Trophoblast cell (in vitro differentiated cells and primary cell): Measurements from ENCODE around the gene ZACN.

Source experiments
- DNase-seq, 2 donors: peaks; one replicate each; pipeline ENCODE4 v3.0.0-alpha.2; 2016
- H2AFZ ChIP-seq: 2 replicates; pipeline ENCODE4 v1.6.1; 2013; ENCODE audit warnings: low read length, moderate library complexity, mild to moderate bottlenecking; ENCODE audit not compliant: insufficient read depth, poor library complexity
- H2AK5ac ChIP-seq: 2 replicates; pipeline ENCODE4 v1.6.1; 2013; ENCODE audit warnings: mild to moderate bottlenecking, low read length
- H2BK120ac ChIP-seq: 2 replicates; pipeline ENCODE4 v1.6.1; 2013; ENCODE audit warnings: low read length, mild to moderate bottlenecking, moderate library complexity; ENCODE audit not compliant: insufficient read depth, poor library complexity
- H2BK12ac ChIP-seq: 2 replicates; pipeline ENCODE4 v1.6.1; 2013; ENCODE audit warnings: mild to moderate bottlenecking, low read length, moderate library complexity
- H2BK5ac ChIP-seq: 2 replicates; pipeline ENCODE4 v1.6.1; 2013; ENCODE audit warnings: low read length, low read depth, moderate library complexity, mild to moderate bottlenecking; ENCODE audit not compliant: poor library complexity
- H3K14ac ChIP-seq: 2 replicates; pipeline ENCODE4 v1.6.1; 2013; ENCODE audit warnings: mild to moderate bottlenecking, low read length
- H3K18ac ChIP-seq: 2 replicates; pipeline ENCODE4 v1.6.1; 2013; ENCODE audit warnings: mild to moderate bottlenecking, low read length
- H3K23ac ChIP-seq: 2 replicates; pipeline ENCODE4 v1.6.1; 2013; ENCODE audit warnings: low read length
- H3K27ac ChIP-seq: 2 replicates; pipeline ENCODE4 v1.5.1; 2013; ENCODE audit warnings: low read depth, mild to moderate bottlenecking, inconsistent platforms, low read length, moderate library complexity
- H3K27me3 ChIP-seq: 2 replicates; pipeline ENCODE4 v1.6.1; 2013; ENCODE audit warnings: inconsistent platforms, mild to moderate bottlenecking, low read length, moderate library complexity; ENCODE audit not compliant: insufficient read depth
- H3K36me3 ChIP-seq, 2 experiments: 1 replicate in 1 of 2; 2 replicates in 1 of 2; pipeline ENCODE4 v1.6.1; 2013; ENCODE audit warnings: low read length in 2 of 2, mild to moderate bottlenecking in 2 of 2, moderate library complexity in 1 of 2; ENCODE audit not compliant: insufficient read depth in 2 of 2, control insufficient read depth in 1 of 2
- H3K4ac ChIP-seq: 2 replicates; pipeline ENCODE4 v1.6.1; 2013; ENCODE audit warnings: low read depth, mild to moderate bottlenecking, low read length, moderate library complexity
- H3K4me1 ChIP-seq, 2 experiments: 1 replicate in 1 of 2; 2 replicates in 1 of 2; pipeline ENCODE4 v1.6.1; 2013; ENCODE audit warnings: low read length in 2 of 2, mild to moderate bottlenecking in 2 of 2, moderate library complexity in 1 of 2; ENCODE audit not compliant: insufficient read depth in 2 of 2, control insufficient read depth in 1 of 2
- H3K4me2 ChIP-seq: 2 replicates; pipeline ENCODE4 v1.6.1; 2013; ENCODE audit warnings: inconsistent platforms, mild to moderate bottlenecking, low read length, moderate library complexity
- H3K4me3 ChIP-seq: 2 replicates; pipeline ENCODE4 v1.5.1; 2013; ENCODE audit warnings: mild to moderate bottlenecking, low read depth, low read length, inconsistent platforms
- H3K79me1 ChIP-seq: one replicate; pipeline ENCODE4 v1.6.1; 2013; ENCODE audit warnings: low read length
- H3K79me2 ChIP-seq: 2 replicates; pipeline ENCODE4 v1.6.1; 2013; ENCODE audit warnings: low read length, mild to moderate bottlenecking; ENCODE audit not compliant: control insufficient read depth, insufficient read depth, poor library complexity
- H3K9ac ChIP-seq: 2 replicates; pipeline ENCODE4 v1.6.1; 2013; ENCODE audit warnings: mild to moderate bottlenecking, low read length
- H3K9me3 ChIP-seq: 2 replicates; pipeline ENCODE4 v1.6.1; 2013; ENCODE audit warnings: low read depth, mild to moderate bottlenecking, control low read depth, inconsistent platforms, low read length; ENCODE audit not compliant: insufficient read depth
- H4K12ac ChIP-seq: 2 replicates; pipeline ENCODE4 v1.6.1; 2013; ENCODE audit warnings: low read depth, mild to moderate bottlenecking, low read length, moderate library complexity
- H4K8ac ChIP-seq: 2 replicates; pipeline ENCODE4 v1.6.1; 2013; ENCODE audit warnings: low read depth, mild to moderate bottlenecking, low read length, moderate library complexity
- H4K91ac ChIP-seq: one replicate; pipeline ENCODE4 v1.6.1; 2013; ENCODE audit warnings: low read depth, mild to moderate bottlenecking, low read length, moderate library complexity
- WGBS: extraction: QIAGEN DNeasy Blood & Tissue Kit; methylation state at CpG from one replicate; pipeline ENCODE4 v1.1.7; 2013; ENCODE audit warnings: missing lambda C conversion rate; ENCODE audit not compliant: insufficient read length, insufficient coverage; ENCODE audit errors: extremely low coverage; 5-methylcytosine and 5-hydroxymethylcytosine counted together

Gene ZACN

GRCh38 chr17:76119409-76120371 is 40.7 kb downstream of the ZACN start:
- H3K9ac ChIP-seq: peak overlapping the region; percentile 5
- no peak for DNase-seq
- H3K4me3 ChIP-seq: no peak overlapping the region
- no peak overlapping the region for H4K12ac ChIP-seq
- peaks cover 0 to 8% of the 10 kb centered on the region in 2 experiments for H3K4me1 ChIP-seq
- H2BK12ac ChIP-seq: no peak overlapping the region
- no peak overlapping the region for H2BK5ac ChIP-seq
- peaks cover 3% of the 10 kb centered on the region for H3K9me3 ChIP-seq
- H3K36me3 ChIP-seq: no peaks in the 10 kb centered on the region
- no peak overlapping the region for H3K23ac ChIP-seq
- H3K79me1 ChIP-seq: peaks cover 8% of the 10 kb centered on the region
- H3K4ac ChIP-seq: no peak overlapping the region
- H2AK5ac ChIP-seq: no peak overlapping the region
- H2BK120ac ChIP-seq: peak overlapping the region; percentile 24
- no peak overlapping the region for H3K27ac ChIP-seq
- H3K18ac ChIP-seq: no peak overlapping the region
- WGBS: no CpG with 5 or more reads among the region's 19 CpGs
- H3K14ac ChIP-seq: no peak overlapping the region
- no peak overlapping the region for H4K91ac ChIP-seq
- H3K4me2 ChIP-seq: no peak overlapping the region
- H2AFZ ChIP-seq: no peak overlapping the region
- no peaks in the 10 kb centered on the region for H3K27me3 ChIP-seq
- H4K8ac ChIP-seq: no peak overlapping the region
- no peaks in the 10 kb centered on the region for H3K79me2 ChIP-seq

DNA sequence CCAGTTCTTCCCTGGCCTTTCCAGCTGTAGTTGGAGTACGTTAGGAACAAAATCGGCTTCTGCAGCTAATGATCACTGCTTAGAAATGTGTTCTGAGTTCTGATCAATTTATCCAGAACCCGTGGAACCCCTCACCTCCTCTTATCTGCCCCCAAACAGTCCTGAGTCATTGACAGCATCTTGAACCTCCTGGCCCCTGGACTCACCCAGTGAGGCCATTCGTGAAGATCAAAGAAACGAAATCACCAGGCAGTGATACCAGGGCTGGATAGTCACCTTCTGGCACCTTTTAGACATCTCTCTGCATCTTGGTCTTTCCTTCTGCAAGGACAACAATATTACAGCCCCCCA is 41.7 kb downstream of the ZACN start:
- H3K4ac ChIP-seq: no peak overlapping the region
- no peak overlapping the region for H3K23ac ChIP-seq
- no peak overlapping the region for H3K14ac ChIP-seq
- H3K4me1 ChIP-seq: peaks cover 0 to 8% of the 10 kb centered on the region in 2 experiments
- no CpG with 5 or more reads among the region's 5 CpGs for WGBS
- H3K9ac ChIP-seq: no peak overlapping the region
- no peak overlapping the region for H2AFZ ChIP-seq
- H3K79me2 ChIP-seq: no peaks in the 10 kb centered on the region
- H3K79me1 ChIP-seq: peaks cover 8% of the 10 kb centered on the region
- H3K27ac ChIP-seq: no peak overlapping the region
- H4K12ac ChIP-seq: no peak overlapping the region
- no peaks in the 10 kb centered on the region for H3K27me3 ChIP-seq
- no peak overlapping the region for H3K18ac ChIP-seq
- no peaks in the 10 kb centered on the region for H3K36me3 ChIP-seq
- no peak overlapping the region for H3K4me3 ChIP-seq
- H3K4me2 ChIP-seq: no peak overlapping the region
- no peak overlapping the region for H2BK5ac ChIP-seq
- no peak overlapping the region for H2BK12ac ChIP-seq
- H2AK5ac ChIP-seq: no peak overlapping the region
- H3K9me3 ChIP-seq: peaks cover 3% of the 10 kb centered on the region
- no peak overlapping the region for H4K8ac ChIP-seq
- no peak for DNase-seq
- H4K91ac ChIP-seq: no peak overlapping the region
- no peak overlapping the region for H2BK120ac ChIP-seq

DNA sequence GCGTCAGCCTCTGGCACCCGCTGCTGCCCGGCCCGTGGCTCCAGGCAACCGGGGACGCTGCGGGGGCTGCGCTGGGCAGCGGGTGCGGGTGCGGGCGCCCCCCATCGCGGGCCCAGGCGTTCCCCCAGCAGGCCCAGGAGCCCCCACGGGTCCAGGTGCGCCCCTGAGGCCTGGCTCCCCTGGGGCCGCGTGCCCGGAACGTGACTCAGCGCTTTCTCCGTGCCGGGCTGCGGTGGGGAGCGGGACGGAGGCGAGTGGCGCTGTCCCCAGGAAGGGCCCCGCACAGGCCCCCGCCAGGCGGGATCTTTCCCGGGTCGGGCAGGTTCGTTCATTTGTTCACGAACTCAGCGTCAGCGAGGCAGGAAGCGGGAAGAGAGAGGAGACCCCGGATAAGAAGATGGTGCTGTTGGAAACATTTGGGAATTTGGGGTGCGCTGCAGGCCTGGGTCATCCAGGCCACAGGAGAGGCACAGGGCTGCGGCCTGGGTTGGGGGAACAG is 43.0 kb downstream of the ZACN start:
- peaks cover 8% of the 10 kb centered on the region for H3K79me1 ChIP-seq
- WGBS: no CpG with 5 or more reads among the region's 42 CpGs
- H3K9me3 ChIP-seq: peaks cover 3% of the 10 kb centered on the region
- peaks cover 0 to 8% of the 10 kb centered on the region in 2 experiments for H3K4me1 ChIP-seq
- no peaks in the 10 kb centered on the region for H3K79me2 ChIP-seq
- peak overlapping the region; percentile 67 for H4K8ac ChIP-seq
- peak overlapping the region; percentile 44 for H2AFZ ChIP-seq
- peak overlapping the region; percentile 29 for H2BK120ac ChIP-seq
- peak overlapping the region; percentile 37 for H3K18ac ChIP-seq
- H3K4ac ChIP-seq: no peak overlapping the region
- H3K4me3 ChIP-seq: no peak overlapping the region
- no peak overlapping the region for H2AK5ac ChIP-seq
- no peak overlapping the region for H2BK5ac ChIP-seq
- peak overlapping the region; percentile 65 for H2BK12ac ChIP-seq
- peak overlapping the region; percentile 39 for H4K91ac ChIP-seq
- H3K14ac ChIP-seq: no peak overlapping the region
- no peak overlapping the region for H3K27ac ChIP-seq
- DNase-seq: no peak
- peak overlapping the region; percentile 52 for H3K4me2 ChIP-seq
- H3K23ac ChIP-seq: no peak overlapping the region
- H3K36me3 ChIP-seq: no peaks in the 10 kb centered on the region
- no peak overlapping the region for H3K9ac ChIP-seq
- no peaks in the 10 kb centered on the region for H3K27me3 ChIP-seq
- peak overlapping the region; percentile 19 for H4K12ac ChIP-seq

- H3K23ac ChIP-seq: no peak overlapping the region
- H3K79me1 ChIP-seq: peaks cover 8% of the 10 kb centered on the region
- no peak overlapping the region for H3K14ac ChIP-seq
- WGBS: no CpG with 5 or more reads among the region's 24 CpGs
- H3K79me2 ChIP-seq: no peaks in the 10 kb centered on the region
- peak overlapping the region; percentile 39 for H4K91ac ChIP-seq
- H4K12ac ChIP-seq: no peak overlapping the region
- no peak overlapping the region for H2AFZ ChIP-seq
- H4K8ac ChIP-seq: no peak overlapping the region
- no peak overlapping the region for H3K4ac ChIP-seq
- peaks cover 0 to 8% of the 10 kb centered on the region in 2 experiments for H3K4me1 ChIP-seq
- H3K4me3 ChIP-seq: no peak overlapping the region
- H2BK5ac ChIP-seq: no peak overlapping the region
- H2AK5ac ChIP-seq: no peak overlapping the region
- H3K4me2 ChIP-seq: no peak overlapping the region
- no peaks in the 10 kb centered on the region for H3K36me3 ChIP-seq
- no peak overlapping the region for H3K18ac ChIP-seq
- no peak overlapping the region for H2BK120ac ChIP-seq
- DNase-seq: no peak
- peaks cover 3% of the 10 kb centered on the region for H3K9me3 ChIP-seq
- H3K27me3 ChIP-seq: no peaks in the 10 kb centered on the region
- H3K9ac ChIP-seq: no peak overlapping the region
- peak overlapping the region; percentile 17 for H2BK12ac ChIP-seq
- no peak overlapping the region for H3K27ac ChIP-seq
These were observed 43.6 kb downstream of the ZACN start for GRCh38 chr17:76122431-76123190.
